ENCODE measurements around the gene ANXA6. TPM values are rescaled to one million over a fixed set of nuclear protein-coding genes. Genes with fewer than 3 reads are reported as not detected.

Gene ANXA6
- total RNA-seq, 1 experiment from 2014 or later = 98.7 TPM

- no peak for TF ChIP-seq CTCF (conservative IDR thresholded peaks at IDR 0.05)
- Histone ChIP-seq H3K27ac (ENCODE audit: insufficient read length, low read depth, low read length) (no peak overlapping the region), H2BK12ac (ENCODE audit: insufficient read length, low read depth, low read length) (no peak overlapping the region), H2AFZ (ENCODE audit: low read length) (no peak overlapping the region), H3K18ac (ENCODE audit: insufficient read length, low read depth, low read length) (no peak overlapping the region), H4K5ac (ENCODE audit: insufficient read length, low read depth, low read length) (no peak overlapping the region), H2BK5ac (ENCODE audit: insufficient read length, low read length) (no peak overlapping the region), H3K14ac (ENCODE audit: insufficient read depth, low read length) (no peak overlapping the region), H4K8ac (replicated peaks; ENCODE audit: insufficient read length, low read depth, low read length) (no peak overlapping the region), H2BK20ac (ENCODE audit: low read depth, low read length, poor library complexity, severe bottlenecking) (no peak overlapping the region), H3K27me3 (ENCODE audit: insufficient read depth, low read length) (no peaks in the 10 kb centered on the region), H3K79me1 (ENCODE audit: insufficient read depth, low read depth, low read length, poor library complexity, severe bottlenecking) (no peaks in the 10 kb centered on the region), H4K20me1 (ENCODE audit: control insufficient read depth, insufficient read depth, insufficient read length) (no peaks in the 10 kb centered on the region), H3K9me3 (ENCODE audit: control insufficient read depth, low read depth, low read length) (no peaks in the 10 kb centered on the region), H3K23ac (ENCODE audit: insufficient read length, low read depth, low read length) (no peak overlapping the region), H3K23me2 (ENCODE audit: insufficient read length, low read depth, low read length, poor library complexity, severe bottlenecking) (no peaks in the 10 kb centered on the region), H3K56ac (ENCODE audit: insufficient read length, low read depth, low read length) (no peak overlapping the region), H3K4me2 (ENCODE audit: insufficient read depth, insufficient read length, low read length) (no peak overlapping the region), H3K79me2 (ENCODE audit: insufficient read depth, low read length) (no peaks in the 10 kb centered on the region), H4K91ac (ENCODE audit: insufficient read length, low read depth, low read length) (no peak overlapping the region), H3K4me1 (ENCODE audit: insufficient read depth, low read length) (peaks cover 3% of the 10 kb centered on the region; the same call in 1 of the 2 replicates), H3T11ph (ENCODE audit: low read length) (no peak overlapping the region), H2BK120ac (ENCODE audit: low read depth, low read length, poor library complexity, severe bottlenecking) (no peak overlapping the region), H3K4ac (ENCODE audit: low read depth, low read length) (no peak overlapping the region), H2BK15ac (ENCODE audit: low read depth, low read length) (no peak overlapping the region), H3K9ac (ENCODE audit: extremely low read depth, insufficient read length, low read length) (no peak overlapping the region), H2AK5ac (ENCODE audit: insufficient read length, low read length) (no peak overlapping the region)
- Mint-ChIP-seq H3K27ac (no peak overlapping the region), H3K27me3 (ENCODE audit: low read depth) (0 out of 2 replicates have a peak, but pooled peaks cover 2% of the 10 kb centered on the region), H3K4me1 (peaks cover 14 to 21% of the 10 kb centered on the region in 2 experiments), H3K4me3 (no peak overlapping the region), H3K9me3 (peaks cover 0 to 2% of the 10 kb centered on the region in 2 experiments; a peak in 1 of 5 replicates), H3K36me3 (ENCODE audit: insufficient read depth in 1 of 3, low read depth in 3 of 3) (no peaks in the 10 kb centered on the region)
- no CpG with 5 or more reads among the region's 4 CpGs for WGBS (ENCODE audit: extremely low coverage, insufficient read length, low lambda C conversion rate)
- no peak for DNase-seq
Observed at GRCh38 chr5:151186538-151186937, 29.0 kb upstream of the ANXA6 start.
